ELR (cell line): Measurements from ENCODE around the gene GLYAT.

Experiments
- DNase-seq: peaks from one replicate; pipeline ENCODE4 v3.0.0-alpha.2; 2015; ENCODE audit warnings: low read depth

Gene GLYAT

DNA sequence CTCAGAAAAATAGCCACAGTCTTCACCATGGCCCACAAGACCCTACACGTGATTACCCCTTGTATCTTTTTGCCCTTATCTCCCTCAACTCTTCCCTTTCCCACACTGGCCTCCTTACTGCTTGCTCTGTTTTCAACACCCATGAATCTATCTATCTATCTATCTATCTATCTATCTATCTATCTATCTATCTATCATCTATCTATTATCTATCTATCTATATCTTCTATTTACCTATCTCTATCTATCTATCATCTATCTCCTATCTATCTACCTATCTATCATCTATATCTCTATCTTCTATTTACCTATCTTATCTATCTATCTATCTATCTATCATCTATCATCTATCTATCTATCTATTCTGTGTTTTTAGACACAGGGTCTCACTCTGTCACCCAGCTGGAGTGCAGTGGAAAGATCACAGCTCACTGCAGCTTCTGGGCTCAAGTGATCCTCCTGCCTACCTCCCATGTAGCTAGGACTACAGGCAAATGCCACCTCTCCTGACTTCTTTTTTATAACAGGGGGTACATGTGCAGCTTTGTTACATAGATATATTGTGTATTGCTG is 55.1 kb downstream of the GLYAT start:
- no peak for DNase-seq

DNA sequence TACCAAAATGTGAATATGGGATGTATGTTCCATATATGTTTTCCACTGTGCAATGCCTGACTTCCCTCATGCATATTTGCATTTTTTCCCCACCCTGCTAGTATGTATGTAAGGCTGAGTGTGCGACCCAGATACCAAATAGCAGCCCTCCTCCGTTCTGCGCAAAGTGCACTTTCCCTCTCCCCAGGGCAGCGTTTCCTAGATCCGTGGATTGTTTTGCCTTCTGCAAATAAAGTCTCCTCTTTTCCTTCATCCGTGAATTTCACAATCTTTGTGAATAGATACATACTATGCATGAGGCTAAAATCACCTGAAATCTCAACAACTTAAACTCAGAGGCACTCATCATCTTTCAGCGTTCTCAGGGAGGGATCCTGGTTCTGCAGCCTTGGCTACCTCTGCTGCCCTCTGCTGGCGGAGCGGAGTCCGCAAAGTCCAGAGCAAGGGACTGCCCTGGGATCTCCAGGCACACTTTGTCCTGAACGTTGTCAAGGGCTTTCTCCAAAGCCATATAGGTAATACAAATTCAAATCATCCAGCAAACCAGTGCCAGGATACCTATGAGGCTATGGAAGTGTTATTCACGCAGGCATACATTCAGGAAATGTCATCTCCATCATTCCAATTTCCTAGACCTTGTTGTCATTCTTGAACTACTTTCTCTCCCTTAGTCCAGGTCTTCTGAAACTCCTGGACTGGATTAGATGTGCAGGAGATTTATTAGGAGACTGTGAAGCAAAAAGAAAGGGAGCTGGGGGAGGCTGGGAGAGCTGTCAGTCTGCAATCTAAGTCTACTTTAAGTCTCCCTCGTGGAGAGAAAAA is 56.2 kb downstream of the GLYAT start:
- DNase-seq, result peak; percentile 67

DNA sequence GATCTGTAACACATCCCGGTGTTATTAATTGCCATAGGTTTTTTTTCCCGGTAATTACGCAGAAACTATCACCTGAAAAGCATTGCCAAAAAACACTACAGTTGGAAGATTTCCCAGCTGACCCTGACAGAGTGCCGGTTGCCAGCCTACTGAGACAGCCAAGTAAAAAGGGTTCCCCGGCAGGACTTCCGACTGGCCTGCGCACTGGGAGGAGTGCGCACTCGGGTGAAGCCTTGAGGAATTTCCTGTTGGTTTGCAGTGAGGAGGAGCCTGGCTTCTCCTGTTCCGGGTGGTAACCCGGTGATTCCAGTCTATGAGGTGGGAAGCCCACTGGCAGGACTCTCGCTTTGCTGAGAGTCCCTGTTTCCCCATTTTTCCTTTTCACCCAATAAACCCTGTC is 57.1 kb downstream of the GLYAT start:
- DNase-seq, result no peak

DNA sequence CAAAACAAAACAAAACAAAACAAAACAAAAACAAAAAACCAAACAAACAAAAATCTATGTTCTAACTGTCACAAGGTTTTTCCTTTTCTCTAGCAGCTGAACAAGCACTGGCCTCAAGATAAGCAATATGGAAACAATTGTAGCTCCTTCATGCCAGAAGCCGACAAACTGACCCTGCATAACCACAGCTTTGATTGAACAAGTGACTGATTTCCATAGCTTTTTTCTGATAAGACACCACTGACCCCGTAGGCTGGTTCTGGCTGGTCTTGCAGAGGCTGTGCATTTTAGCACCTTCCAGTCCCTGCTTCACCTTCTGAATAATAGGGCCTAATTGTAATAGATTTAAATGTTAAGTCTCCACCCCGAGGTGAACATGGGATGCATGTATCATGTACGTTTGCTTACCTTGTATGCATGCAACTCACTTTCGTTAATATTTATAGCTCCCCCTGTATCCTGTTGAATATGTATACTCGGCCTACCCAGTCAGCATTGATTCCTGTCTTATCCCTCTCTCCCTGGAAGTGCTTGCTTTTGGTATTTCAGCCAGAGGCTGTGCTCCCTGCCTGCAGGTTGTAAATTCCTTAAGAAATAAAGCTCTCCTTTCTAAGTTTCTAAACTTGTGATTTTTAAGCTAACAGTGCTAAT is 59.6 kb downstream of the GLYAT start:
- no peak for DNase-seq

DNA sequence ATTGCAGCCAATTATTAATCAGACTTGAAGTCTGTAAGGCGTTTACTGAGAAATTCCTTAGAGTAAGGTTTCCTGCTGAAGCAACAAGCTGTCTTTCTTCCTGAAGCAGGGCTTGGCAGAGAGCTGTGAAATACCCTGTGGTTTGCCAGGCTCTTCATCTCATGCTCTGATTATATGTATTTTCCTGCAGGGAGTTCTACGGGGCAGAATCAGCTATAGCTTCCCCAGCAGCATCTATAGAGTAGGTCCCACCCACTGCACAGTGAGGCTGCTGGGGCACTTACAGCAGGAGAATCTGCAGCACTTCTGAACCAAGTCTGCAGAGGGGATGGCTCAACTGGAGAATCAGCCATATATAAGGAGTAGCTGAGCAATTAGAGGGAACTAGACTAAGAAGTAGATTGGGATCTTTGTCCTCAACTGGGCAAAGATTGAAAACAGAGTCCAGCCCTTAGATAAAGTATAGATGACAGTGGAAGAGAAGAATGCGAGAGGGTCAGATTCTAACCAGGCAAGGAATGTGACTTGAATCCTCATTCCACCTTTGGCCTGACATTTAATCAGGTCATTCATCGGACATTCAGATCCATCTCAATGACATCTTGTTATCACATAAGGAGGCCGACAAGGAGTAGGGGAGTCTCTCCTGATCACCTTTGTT is 71.7 kb downstream of the GLYAT start:
- DNase-seq, result no peak

DNA sequence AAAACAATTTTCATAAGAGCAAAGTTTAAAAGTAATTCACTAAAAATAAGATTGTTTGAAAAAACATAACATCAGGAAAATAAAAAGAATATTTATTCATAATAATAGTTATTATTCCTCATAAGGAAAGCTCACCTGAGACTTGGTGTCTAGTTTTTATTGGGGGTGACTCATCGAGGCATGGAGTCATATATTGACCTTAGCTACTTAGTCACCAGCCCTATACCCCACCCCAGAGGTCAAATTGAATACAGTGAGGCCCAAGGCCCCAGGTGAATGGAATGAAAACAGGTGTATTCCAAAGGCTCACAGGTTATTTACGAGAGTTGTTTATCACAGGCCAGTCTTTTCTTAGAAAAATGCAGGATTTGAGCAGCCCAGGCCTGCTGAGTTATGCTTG is 72.3 kb downstream of the GLYAT start:
- DNase-seq, result peak; percentile 15
